ENCODE data around the gene EMC9.
A peak's percentile ranks its signal among the peaks of the same experiment; 100 is the strongest.

EMC9 gene

DNA sequence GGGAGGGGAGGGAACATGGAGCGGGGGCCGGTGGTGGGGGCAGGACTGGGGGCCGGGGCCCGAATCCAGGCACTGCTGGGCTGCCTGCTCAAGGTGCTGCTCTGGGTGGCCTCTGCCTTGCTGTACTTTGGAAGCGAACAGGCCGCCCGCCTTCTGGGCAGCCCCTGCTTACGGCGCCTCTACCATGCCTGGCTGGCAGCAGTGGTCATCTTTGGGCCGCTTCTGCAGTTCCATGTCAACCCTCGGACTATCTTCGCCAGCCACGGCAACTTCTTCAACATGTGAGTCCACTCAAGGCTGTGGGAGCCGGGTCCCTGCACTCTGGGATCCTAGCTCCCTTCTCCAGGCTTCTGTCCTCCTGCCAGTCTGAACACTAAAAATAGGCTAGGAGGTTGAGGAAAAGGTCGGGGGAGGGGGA lies 9.8 kb downstream of the EMC9 start:
- no peak for DNase-seq (ENCODE audit: low spot score)

DNA sequence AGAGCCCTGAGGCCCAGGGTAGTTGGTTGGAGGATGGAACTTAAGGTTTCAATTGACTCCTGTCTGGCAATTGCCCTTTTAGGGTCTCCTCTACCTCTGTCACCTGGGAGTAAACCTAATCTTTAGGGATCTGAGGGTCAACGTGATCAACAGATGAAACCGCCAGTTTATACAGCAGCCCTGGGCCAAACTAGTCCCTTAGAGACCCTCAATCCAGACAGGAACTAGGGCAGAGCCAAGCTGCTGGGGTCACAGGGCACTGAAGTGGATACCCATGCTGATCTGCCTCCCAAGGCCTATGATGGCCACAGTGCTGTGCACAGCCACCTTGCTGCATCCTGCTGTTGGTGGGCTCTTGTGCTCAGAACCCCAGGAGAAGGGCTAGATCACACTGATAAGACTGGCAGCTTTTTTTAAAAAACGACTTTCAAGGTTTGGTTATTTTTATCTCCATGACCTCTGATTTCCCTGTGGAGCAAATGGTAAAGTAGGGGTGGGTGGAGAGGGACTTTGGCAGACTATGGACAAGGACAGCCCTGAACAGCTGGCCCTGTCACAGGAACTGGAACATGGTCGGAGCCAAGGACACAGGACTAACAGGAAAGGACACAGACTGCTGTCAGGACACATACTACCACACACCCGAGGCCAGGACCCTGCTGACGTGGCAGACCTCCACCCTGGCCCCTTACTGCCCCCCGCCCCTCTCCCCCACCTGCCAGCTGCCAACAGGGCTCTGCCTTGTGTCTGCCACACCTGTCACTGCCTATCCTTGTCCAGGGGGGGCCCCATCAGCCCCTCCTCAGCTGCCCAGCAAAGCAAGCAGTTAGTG lies 10.5 kb downstream of the EMC9 start:
- DNase-seq (ENCODE audit: low spot score), result no peak

DNA sequence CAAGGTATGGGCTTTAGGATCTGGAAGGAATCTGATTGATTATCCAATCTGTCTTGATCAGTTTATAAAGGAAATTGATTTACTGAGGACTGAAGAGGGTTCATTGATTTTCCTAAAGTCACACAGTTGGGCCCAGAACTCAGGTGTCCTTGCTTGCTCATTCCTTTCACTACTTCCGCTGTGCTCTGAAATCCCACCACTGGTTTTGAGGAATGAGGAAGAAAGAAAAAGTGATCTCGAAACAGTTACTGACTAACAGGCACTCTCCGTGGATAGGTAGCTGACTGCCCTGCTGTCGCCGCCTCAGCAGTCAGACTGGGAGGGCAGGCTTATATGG lies 11.0 kb downstream of the EMC9 start, which contains the start of gene FITM1:
Gene FITM1 (plus strand): TSS at position 280 of the 337 bp plus-strand sequence. CDS start 905 bp downstream, outside the sequence.
- no peak for DNase-seq (ENCODE audit: low spot score)

DNA sequence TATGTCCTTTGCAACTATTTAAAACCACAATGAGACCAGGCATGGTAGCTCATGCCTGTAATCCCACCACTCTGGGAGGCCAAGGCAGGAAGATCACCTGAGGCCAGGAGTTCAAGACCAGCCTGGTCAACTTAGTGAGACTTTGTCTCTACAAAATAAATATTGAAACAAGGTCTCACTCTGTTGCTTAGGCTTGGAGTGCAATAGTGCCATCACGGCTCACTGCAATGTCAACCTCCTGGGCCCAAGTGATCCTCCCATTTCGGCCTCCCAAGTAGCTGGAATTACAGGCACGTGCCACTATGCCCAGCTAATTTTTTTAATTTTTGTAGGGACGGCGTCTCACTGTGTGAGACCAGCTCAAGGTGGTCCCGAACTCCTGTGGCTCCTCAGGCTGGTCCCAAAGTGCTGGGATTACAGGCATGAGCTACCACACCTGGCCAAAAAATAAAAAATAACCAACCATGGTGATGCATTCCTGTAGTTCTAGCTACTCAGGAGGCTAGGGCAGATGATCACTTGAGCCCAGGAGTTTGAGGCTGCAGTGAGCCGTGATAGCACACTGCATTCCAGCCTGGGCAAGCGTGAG lies 11.9 kb downstream of the EMC9 start:
- DNase-seq (ENCODE audit: low spot score), result no peak

DNA sequence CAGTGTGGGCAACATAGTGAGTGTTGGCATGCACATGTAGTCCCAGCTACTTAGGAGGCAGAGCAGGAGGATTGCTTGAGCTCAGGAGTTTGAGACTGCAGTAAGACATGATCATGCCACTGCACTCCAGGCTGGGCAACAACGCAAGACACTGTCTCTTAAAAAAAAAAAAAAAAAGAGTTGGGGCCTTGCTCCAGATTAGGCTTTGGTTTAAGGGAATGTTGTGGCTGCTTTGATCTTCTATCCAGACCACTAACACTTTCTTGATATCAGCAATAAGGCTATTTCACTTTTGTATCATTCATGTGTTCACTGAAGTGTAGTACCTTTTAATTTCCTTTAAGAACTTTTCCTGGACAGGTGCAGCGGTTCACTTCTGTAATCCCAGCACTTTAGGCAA lies 13.7 kb downstream of the EMC9 start:
- no peak for DNase-seq (ENCODE audit: low spot score)

DNA sequence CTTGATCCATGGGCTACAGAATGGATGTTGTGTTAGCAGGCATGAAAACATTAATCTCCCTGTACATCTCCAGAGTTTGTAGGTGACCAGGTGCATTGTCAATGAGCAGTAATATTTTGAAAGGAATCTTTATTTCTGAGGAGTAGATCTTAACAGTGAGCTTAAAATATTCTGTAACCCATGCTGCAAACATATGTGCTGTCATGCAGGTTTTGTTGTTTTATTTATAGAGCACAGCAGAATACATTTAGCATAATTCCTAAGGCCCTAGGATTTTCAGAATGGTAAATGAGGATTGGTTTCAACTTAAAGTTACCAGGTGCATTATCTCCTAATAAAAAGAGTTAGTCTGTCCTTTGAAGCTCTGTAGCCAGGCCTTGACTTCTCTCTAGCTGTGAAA lies 14.5 kb downstream of the EMC9 start:
- DNase-seq (ENCODE audit: low spot score), result no peak

DNA sequence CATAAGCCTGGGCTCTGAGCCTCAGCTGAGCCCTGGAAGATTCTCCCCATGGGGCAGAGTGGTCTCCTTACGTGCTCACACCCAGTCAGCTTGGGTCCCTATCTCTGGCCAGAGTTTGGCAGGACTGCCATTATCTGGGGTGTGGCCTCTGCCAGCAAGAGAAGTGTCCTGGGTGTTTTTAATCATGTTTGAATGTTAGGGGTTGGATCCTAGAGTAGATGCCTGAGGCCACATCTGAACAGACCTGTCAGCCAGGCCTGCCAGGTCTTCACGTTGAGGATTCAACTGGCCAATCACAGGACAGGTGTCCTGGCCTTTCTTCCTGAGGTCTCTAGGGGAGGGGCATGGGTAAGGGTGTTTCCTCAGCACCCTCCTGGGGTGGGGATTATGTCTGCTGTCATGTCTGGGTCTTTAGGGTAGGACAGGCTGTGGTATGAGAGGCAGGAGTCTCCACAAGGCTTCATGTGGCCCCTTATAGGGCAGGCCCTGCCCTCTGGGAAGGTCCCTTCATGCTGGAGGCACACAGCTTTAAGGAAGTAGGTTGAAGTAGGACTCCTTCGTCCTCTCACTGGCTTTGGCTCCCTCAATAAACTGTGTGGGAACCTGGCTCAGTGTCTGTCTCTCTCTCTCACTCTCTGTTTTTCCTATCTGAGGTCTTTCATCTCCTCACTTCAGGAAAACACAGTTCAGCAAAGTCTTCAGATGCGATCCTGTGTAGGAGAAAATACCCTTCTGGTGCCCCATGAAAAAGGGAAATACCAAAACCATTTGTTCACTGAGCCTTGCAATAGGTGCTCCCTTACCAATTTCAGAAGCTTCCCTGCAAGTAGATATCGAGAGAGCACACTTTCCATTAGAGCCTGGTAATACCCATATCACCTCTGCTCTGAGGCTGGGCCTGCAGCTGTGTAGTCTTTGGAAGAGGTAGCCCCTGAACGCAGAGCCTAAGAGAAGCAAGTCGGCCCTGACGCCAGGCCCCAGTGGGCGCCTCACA lies 17.7 kb downstream of the EMC9 start:
- no peak for DNase-seq (ENCODE audit: low spot score)

DNA sequence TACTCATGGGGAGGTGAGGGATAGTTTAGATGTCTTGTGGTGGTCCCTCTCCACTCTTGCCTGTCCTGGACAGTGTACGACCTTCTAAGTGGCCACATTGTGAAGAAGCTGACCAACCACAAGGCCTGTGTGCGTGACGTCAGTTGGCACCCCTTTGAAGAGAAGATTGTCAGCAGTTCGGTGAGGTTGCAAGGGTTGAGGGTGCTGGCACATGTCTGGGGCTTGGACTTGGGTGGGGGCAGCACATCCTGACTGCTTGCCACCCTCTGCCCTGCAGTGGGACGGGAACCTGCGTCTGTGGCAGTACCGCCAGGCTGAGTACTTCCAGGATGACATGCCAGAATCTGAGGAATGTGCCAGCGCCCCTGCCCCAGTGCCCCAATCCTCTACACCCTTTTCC lies 18.5 kb downstream of the EMC9 start:
- no peak for DNase-seq (ENCODE audit: low spot score)

DNA sequence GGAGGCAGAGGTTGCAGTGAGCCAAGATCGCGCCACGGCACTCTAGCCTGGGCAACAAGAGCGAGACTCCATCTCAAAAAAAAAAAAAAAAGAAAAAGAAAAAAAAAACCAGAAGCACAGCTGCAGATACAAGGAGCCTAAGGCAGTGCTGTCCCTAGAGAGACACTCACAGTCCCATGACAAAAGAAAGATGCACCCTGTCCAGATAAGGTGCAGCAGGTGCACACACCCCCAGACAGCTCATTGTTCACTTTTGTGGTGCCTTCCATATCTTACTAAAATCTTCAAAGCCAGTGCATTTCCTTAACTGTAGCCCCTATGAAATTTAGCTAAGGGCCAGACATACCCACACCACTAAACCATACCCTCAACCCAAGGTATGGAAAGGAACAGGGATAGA lies 19.0 kb downstream of the EMC9 start:
- DNase-seq (ENCODE audit: low spot score), result no peak

DNA sequence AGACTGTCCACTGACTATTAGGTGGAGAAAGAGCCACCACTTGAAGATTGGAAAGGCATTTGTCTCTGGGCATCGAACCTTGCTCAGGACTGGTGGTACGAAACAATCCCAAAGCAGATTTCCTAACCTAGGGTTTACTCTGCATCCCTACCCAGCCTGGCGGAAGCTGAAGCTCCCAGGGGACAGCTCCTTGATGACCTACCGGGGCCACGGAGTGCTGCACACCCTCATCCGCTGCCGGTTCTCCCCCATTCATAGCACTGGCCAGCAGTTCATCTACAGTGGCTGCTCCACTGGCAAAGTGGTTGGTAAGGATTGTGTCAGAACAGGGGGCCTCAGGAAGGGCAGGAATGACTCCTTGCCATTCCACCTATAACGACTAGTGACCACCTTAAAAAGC lies 20.2 kb downstream of the EMC9 start:
- DNase-seq (ENCODE audit: low spot score), result no peak

DNA sequence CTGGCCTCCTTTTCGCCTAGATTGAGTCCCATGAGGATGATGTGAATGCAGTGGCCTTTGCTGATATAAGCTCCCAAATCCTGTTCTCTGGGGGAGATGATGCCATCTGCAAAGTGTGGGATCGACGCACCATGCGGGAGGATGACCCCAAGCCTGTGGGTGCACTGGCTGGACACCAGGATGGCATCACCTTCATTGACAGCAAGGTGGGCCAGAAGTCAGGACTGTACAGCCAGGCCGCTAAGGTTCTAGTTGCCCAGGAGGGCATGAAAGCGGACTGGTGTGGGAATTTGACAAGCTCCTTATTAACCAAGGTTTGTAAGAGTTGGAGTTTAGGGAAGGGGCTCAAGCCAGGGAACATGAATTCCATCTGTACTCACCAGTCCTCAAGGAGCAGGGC lies 21.7 kb downstream of the EMC9 start:
- DNase-seq (ENCODE audit: low spot score), result no peak

DNA sequence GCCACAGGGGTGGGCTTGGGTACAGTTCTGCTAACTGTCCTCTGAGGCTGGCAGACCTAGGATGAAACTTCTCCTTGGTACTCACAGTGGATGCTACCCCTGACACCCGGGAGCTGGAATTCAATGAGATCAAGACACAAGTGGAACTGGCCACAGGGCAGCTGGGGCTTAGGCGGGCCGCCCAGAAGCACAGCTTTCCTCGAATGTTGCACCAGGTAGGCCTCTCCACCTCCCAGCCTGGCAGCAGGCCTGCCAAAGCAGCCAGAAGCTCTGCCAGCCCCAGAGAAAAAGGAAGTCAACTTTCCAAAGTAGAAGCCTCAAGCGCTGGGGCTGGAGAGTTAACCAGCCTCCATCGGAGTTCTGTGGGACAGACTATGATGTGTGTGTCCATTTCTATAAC lies 24.2 kb downstream of the EMC9 start:
- no peak for DNase-seq (ENCODE audit: low spot score)

DNA sequence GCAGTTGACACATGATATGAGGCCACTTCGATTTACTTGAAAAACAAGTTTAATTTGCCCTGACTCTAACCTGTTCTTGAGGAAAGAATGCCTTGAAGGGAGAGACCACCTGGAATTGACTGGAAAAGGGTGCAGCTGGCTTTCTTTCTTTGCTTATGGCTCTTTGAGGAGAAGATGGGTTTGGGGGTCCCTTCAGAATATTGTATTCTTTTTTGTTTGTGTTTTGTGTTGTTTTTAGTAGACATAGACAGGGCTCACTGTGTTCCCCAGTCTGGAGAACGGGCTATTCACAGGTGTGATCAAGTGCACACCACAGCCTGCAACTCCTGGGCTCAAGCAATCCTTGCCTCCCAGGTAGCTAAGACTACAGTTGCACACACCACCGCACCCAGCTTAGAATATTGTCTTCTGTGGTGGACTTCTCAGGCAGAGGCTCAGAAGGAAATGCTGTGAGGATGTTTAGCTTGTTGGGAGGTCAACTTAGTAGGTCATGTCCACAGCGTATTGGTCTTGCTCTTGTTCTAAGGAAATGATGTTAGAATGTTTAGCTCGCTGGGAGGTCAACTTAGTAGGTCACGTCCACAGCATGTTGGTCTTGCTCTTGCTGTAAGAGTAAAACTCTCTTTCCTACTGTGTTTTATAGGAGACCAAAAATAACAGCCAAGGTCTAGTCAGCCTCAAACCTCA lies 25.1 kb downstream of the EMC9 start:
- DNase-seq (ENCODE audit: low spot score), result no peak

DNA sequence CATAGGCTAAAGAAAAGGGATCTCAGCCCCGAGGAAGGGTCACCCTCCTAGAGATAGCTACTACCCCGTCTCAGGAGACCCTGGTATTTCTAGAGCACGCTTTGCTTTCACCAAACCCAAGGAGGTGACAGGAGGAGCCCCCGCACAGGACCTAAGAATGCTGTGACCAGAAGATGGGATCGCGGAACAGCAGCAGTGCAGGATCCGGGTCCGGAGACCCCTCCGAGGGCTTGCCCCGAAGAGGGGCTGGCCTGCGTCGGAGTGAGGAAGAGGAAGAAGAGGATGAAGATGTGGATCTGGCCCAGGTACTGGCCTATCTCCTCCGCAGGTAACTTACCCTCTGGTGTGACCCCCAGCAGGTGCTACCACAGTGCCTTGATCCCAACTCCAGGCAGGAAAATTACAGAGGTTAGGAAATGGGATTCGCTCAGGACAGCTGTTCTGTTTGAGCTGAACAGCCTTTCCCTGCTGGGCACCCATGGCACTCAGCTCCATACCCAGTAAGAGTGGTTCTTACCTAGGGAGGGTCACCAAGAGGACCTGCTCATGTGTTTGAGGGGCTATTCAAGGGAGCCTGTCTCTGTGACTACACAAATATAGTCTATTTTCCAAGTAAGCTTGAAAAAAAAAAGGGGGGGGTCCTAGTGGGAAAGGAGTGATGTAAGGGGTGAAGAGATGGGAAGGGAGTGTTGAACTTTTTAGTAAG lies 25.8 kb downstream of the EMC9 start:
- no peak for DNase-seq (ENCODE audit: low spot score)

DNA sequence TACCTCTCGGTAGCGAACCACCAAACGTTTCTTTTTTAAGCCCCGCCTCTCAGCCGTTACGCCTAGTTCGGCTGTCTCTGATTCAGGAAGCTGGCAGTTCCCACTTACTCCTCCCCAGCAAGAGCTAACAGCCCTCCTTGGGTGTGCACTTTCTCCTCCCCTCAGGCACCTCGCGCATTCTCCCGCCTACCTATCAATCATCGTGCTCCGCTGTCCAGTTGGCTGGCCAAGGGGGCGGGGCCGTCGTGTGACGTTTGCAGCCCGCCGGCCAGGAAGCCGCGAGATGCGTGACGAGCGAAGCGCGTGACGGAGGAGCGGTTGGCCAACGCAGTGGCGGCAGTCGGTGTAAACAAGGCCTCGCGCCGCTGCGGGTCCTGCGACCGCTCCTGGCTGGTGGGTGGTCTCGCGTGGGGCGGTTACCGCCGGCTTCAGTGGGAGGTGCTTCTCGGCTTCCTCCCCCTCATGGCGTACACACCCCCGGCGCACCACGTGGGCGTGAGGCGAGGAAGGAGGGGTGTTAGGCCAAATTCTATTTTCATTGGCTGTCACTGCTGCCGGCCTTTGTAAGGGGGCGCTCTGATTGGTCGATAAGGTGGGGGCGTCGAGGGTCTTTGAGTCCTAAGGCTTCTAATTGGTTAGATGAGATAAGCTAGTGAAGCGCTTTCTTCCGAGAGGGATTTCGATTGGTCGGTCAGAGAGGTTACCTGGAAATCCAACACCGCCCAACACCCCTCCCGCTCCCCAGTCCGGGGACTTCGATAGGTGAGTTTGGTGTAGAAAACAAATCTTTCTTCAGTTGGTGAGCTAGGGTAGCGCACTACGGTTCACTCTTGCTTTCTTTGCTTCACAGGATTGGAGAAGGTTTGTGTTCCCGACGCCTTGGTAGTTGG lies 26.6 kb downstream of the EMC9 start, which contains the start of the genes DCAF11 and NRL:
Gene DCAF11 (plus strand): TSS at position 246 of the 890 bp plus-strand sequence. CDS start 818 bp downstream, outside the sequence.
Gene NRL (minus strand): TSS at position 418 of the 890 bp plus-strand sequence. CDS start 32,101 bp downstream, outside the sequence.
- DNase-seq (ENCODE audit: low spot score), result peak; percentile 98

DNA sequence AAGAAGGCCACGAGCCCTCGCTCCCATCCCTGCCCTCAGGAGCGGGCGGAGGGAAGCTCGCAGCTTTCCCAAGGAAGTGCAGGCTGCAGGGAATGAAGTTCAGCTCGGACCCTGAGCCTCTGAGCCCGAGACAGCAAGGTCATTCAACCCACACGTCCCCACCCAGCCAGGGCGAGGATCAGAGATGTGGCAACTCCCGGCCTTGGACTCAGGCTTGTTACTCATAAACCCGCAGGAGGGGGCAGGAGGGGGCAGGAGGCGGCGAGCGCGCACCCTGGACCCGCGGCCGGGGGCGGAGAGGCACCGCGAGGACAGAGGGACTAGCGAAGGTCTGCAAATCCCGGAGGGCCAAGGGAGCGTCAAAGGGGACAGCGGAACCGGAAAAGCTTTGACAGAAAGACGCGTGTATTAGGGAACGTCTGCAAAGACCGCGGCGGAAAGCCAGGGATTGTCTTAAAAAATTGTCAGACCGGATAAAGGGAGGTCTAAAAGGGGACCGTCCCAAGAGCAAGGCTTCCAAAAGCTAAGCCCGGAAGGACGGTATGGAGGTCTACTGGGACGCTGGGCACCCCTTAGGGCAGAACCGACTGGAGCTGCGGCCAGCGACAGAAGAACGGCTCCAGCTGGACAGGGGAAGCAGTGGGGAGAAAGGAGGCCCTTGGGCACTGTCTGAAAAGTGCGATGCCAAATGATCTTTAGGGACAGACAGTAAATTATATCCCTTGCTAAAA lies 27.4 kb downstream of the EMC9 start:
- DNase-seq (ENCODE audit: low spot score), result peak; percentile 87

DNA sequence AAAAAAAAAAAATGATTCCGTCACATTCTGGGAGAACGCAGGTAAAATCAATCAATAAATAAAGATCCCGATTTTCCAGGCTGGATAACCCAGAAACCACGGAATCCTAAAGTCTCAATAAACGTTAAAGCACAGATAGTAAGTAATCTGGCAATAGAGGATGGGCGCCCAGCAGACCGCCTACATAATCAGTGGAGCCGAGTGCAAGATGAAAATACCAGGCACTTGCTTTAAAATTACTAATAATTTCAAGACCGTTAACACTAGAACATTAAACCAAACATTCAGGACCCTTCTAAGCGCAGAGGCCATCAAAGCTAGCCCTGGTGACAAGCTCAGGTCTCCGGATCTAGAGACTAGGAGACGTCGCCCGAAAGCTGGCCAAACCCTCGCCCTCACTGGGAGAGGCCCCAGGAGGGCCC lies 28.0 kb downstream of the EMC9 start:
- no peak for DNase-seq (ENCODE audit: low spot score)

DNA sequence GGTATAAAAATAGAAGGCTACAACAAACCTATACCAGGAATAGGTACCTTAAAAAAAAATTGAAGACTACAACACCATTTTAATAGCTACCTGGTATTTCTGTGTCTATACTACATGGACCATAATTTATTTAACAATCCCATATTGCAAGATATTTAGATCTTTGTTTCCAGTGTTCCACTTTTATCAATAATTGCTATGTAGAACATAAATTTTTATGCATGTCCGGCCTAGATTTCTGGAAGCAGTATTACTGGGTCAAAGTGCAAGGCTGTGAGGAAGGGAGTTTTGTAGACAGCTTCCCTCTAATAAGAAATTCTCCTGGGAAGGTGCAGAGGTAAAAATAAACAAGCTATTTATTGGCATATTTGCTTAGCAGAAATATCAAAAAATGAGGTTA lies 30.9 kb downstream of the EMC9 start:
- DNase-seq (ENCODE audit: low spot score), result no peak

DNA sequence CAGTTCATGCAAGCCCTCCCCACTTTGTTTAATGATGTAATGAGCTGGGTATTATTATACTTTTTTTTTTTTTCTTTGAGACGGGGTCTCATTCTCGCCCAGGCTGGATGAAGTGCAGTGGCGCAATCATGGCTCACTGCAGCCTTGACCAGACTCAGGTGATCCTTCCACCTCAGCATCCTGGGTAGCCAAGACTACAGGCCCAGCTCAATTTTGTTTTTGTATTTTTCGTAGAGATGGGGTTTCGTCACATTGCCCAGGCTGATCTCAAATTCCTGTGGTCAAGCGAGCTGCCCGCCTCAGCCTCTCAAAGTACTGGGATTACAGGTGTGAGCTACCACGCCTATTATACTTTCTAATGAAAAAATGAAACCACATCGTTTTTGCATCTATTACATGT lies 31.3 kb downstream of the EMC9 start:
- no peak for DNase-seq (ENCODE audit: low spot score)
